Keratinocyte (primary cell): Measurements from ENCODE around the gene TIFAB.

Experiments
- CTCF ChIP-seq, 3 experiments: IDR thresholded peaks in 1 of 3; conservative IDR thresholded peaks in 1 of 3; optimal IDR thresholded peaks in 1 of 3; 2 replicates in 2 of 3; 3 replicates in 1 of 3; pipeline versions ENCODE3 to v1.5.1; 2011; ENCODE audit warnings: low read length in 3 of 3, mild to moderate bottlenecking in 3 of 3, moderate library complexity in 2 of 3, control low read depth in 1 of 3, inconsistent platforms in 1 of 3; ENCODE audit not compliant: insufficient read depth in 2 of 3; ENCODE audit errors: extremely low read depth in 1 of 3
- EZH2 ChIP-seq: IDR thresholded peaks from one replicate; pipeline ENCODE4 v1.6.1; 2012; ENCODE audit warnings: inconsistent platforms, mild to moderate bottlenecking, low read length, moderate library complexity

GRCh38 chr5:135437422-135437795 is 14.7 kb downstream of the TIFAB start:
- TF ChIP-seq CTCF (optimal IDR thresholded peaks at IDR 0.05 in 1 of 3, IDR thresholded peaks at IDR 0.05 in 1 of 3, conservative IDR thresholded peaks at IDR 0.05 in 1 of 3; ENCODE audit: extremely low read depth in 1 of 3, insufficient read depth in 2 of 3, low read length in 3 of 3) (no peak), EZH2 (no peak)
